NCI-H1436 (cell line): Measurements from ENCODE around the gene PMM2.

Experiments
- DNase-seq: peaks from one replicate; lab custom pipeline; 2025; lab: John Stamatoyannopoulos, UW

PMM2 gene

GRCh38 chr16:8851761-8852403, 54.2 kb downstream of the PMM2 start:
- no peak for DNase-seq

GRCh38 chr16:8852534-8852933, 54.9 kb downstream of the PMM2 start:
- no peak for DNase-seq

GRCh38 chr16:8853150-8853549, 55.5 kb downstream of the PMM2 start:
- no peak for DNase-seq

GRCh38 chr16:8853611-8854010, 56.0 kb downstream of the PMM2 start:
- DNase-seq: no peak

GRCh38 chr16:8854298-8854948, 56.8 kb downstream of the PMM2 start:
- DNase-seq: no peak

- DNase-seq: no peak
Observed at GRCh38 chr16:8855051-8855786, 57.6 kb downstream of the PMM2 start.

GRCh38 chr16:8855972-8856371, 58.3 kb downstream of the PMM2 start:
- DNase-seq: no peak

- DNase-seq: no peak
Observed at GRCh38 chr16:8858994-8859912, 61.6 kb downstream of the PMM2 start.

GRCh38 chr16:8859913-8860881, 62.6 kb downstream of the PMM2 start:
- DNase-seq: no peak

GRCh38 chr16:8861563-8862308, 64.1 kb downstream of the PMM2 start:
- no peak for DNase-seq

GRCh38 chr16:8862309-8863130, 64.9 kb downstream of the PMM2 start:
- no peak for DNase-seq

- no peak for DNase-seq
Observed at GRCh38 chr16:8863594-8864424, 66.2 kb downstream of the PMM2 start.

GRCh38 chr16:8864480-8865110, 67.0 kb downstream of the PMM2 start:
- DNase-seq: no peak

- DNase-seq: no peak
Observed at GRCh38 chr16:8865145-8865882, 67.7 kb downstream of the PMM2 start.

GRCh38 chr16:8866118-8866883, 68.7 kb downstream of the PMM2 start:
- DNase-seq: no peak

GRCh38 chr16:8866884-8867215, 69.2 kb downstream of the PMM2 start:
- DNase-seq: no peak
